ENCODE measurements around the gene DOCK10.

DOCK10 gene

GRCh38 chr2:224820283-224820991 lies 221.8 kb downstream of the DOCK10 start:
- TF ChIP-seq POLR2A (IDR thresholded peaks at IDR 0.05; ENCODE audit: low read length) (no peak), GATA1 (IDR thresholded peaks at IDR 0.05; ENCODE audit: low read depth, low read length) (no peak)
- DNase-seq = no peak

GRCh38 chr2:224819075-224819474 lies 223.2 kb downstream of the DOCK10 start:
- no peak for TF ChIP-seq POLR2A (IDR thresholded peaks at IDR 0.05; ENCODE audit: low read length)
- no peak for TF ChIP-seq GATA1 (IDR thresholded peaks at IDR 0.05; ENCODE audit: low read depth, low read length)
- DNase-seq = no peak

DNA sequence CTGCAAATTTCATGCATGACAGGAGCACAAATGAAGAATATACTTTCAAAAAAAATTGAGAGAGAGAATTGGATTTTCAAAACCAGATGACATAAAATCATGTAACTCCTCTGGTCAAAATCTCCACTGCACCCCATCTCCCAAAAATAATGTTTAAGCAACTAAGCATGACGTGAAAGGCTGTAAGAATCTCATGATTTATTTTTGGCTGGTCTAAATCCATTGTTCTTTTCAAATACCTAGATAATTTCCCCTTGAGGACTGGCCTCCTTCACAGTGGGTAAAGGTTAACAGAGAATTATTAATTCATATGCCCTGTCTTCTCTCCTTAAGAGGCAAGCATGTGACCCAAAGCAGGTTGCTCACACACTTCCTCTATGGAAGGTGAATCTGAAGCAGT lies 224.6 kb downstream of the DOCK10 start:
- TF ChIP-seq POLR2A (IDR thresholded peaks at IDR 0.05; ENCODE audit: low read length) (no peak), GATA1 (IDR thresholded peaks at IDR 0.05; ENCODE audit: low read depth, low read length) (no peak)
- DNase-seq = no peak

GRCh38 chr2:224816816-224817215 lies 225.5 kb downstream of the DOCK10 start:
- peak in 1 of 2 experiments; percentile 9 for DNase-seq
- TF ChIP-seq GATA1 (IDR thresholded peaks at IDR 0.05; ENCODE audit: low read depth, low read length) = no peak
- TF ChIP-seq POLR2A (IDR thresholded peaks at IDR 0.05; ENCODE audit: low read length) = no peak

GRCh38 chr2:224813578-224813977 lies 228.7 kb downstream of the DOCK10 start:
- DNase-seq = no peak
- no peak for TF ChIP-seq POLR2A (IDR thresholded peaks at IDR 0.05; ENCODE audit: low read length)
- no peak for TF ChIP-seq GATA1 (IDR thresholded peaks at IDR 0.05; ENCODE audit: low read depth, low read length)

GRCh38 chr2:224807153-224807964 lies 234.9 kb downstream of the DOCK10 start:
- TF ChIP-seq POLR2A (IDR thresholded peaks at IDR 0.05; ENCODE audit: low read length) (no peak), GATA1 (IDR thresholded peaks at IDR 0.05; ENCODE audit: low read depth, low read length) (no peak)
- DNase-seq = no peak

GRCh38 chr2:224803930-224804329 lies 238.3 kb downstream of the DOCK10 start:
- TF ChIP-seq GATA1 (IDR thresholded peaks at IDR 0.05; ENCODE audit: low read depth, low read length) = no peak
- no peak for TF ChIP-seq POLR2A (IDR thresholded peaks at IDR 0.05; ENCODE audit: low read length)
- no peak for DNase-seq

DNA sequence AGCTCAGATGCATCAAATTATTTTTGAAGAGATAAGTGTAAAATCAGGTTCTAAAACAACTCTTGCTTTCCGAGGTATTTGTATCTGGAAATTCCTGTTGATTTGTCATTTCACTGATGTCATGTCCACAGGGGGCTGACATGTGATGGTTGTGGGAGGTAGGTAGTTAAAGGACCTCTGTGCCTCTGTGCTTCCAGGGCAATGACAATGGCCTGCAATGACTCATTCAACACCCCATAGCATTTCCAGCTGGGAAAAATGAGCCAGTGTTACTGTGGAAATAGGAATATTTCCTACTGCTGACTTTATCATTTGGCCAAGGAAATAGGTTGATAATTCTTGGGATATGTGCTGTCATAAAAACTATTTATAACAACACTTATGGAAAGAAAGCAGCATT lies 239.9 kb downstream of the DOCK10 start:
- no peak for DNase-seq
- TF ChIP-seq GATA1 (IDR thresholded peaks at IDR 0.05; ENCODE audit: low read depth, low read length) (no peak), POLR2A (IDR thresholded peaks at IDR 0.05; ENCODE audit: low read length) (no peak)

DNA sequence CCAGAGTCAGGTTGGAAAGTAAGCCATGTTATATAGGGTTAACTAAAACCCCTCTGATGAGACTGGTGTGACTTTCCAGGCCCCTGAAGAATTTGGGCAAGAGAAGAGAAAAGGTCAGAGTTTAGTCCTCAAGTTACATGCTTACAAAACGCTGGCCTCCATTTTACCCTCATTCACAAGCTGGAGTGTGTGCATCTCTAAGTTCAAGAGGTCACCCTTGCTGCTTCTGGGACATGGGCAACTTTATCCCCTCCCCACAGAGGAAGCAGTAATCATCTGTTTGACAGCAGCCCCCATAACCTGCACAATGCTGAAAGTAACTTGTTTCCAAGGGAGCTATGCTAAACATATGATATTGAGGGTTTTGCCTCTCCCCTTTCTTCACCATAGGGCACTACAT lies 240.9 kb downstream of the DOCK10 start:
- no peak for TF ChIP-seq POLR2A (IDR thresholded peaks at IDR 0.05; ENCODE audit: low read length)
- no peak for TF ChIP-seq GATA1 (IDR thresholded peaks at IDR 0.05; ENCODE audit: low read depth, low read length)
- no peak for DNase-seq

DNA sequence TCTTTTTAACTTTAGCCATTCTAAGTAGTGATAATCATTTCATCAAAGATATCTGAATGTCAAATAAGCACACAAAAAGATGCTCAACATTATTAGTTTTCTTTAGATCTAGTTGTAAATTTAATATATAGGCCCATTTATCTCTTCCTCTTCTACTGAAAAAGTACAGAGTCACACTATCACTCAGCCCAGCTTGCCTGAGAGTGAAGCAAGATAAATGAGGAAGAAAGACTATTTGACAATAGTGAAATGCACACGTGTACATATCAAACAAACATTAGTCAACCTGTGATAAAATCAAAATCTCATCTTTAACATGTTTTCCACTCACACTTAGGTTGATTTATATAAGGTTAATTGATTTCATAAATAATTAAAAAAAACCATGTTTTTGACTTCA lies 242.6 kb downstream of the DOCK10 start:
- no peak for DNase-seq
- TF ChIP-seq POLR2A (IDR thresholded peaks at IDR 0.05; ENCODE audit: low read length) = no peak

DNA sequence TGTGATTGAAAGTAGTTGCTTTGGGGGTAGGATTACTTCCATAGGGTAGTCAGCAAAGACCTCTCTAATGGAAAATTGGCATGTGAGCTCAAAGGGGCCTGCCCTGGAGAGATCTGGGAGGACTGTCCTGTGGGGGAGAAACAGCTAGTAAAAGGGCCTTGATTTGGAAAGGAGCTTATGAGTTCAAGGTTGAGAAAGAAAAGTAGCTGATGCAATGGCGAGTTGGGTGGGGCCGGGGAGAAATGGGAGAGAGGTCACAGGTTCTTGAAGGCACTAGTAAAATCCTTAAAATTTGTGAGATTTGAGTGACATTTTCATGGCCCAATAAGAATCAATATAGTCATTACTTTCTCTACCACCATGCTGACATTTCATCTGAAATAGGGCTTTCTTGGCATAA lies 244.1 kb downstream of the DOCK10 start:
- TF ChIP-seq POLR2A (IDR thresholded peaks at IDR 0.05; ENCODE audit: low read length) (no peak), GATA1 (IDR thresholded peaks at IDR 0.05; ENCODE audit: low read depth, low read length) (no peak)
- peak in 1 of 2 experiments; percentile 6 for DNase-seq

- TF ChIP-seq POLR2A (IDR thresholded peaks at IDR 0.05; ENCODE audit: low read length) (no peak), GATA1 (IDR thresholded peaks at IDR 0.05; ENCODE audit: low read depth, low read length) (no peak)
- no peak for DNase-seq
Measured at GRCh38 chr2:224796695-224797305, 245.5 kb downstream of the DOCK10 start.

DNA sequence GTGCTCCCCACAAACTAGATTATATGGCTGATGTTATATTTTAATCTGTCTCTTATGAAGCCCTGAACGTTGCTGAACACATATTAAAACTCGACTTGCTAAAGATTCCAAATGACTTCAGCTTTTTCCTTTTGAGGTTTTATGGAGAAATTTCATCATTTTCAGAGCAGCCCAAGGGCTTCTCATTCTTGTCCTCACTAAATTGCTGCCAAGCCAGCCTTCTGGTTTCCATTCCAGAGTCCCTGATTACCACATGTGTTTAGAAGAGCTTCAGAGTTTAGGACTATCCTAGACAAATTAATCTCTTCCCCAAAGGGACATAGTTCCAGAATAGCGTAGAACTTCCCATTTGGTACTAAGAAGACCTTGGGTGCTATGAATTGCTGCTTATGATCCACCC lies 248.3 kb downstream of the DOCK10 start:
- TF ChIP-seq GATA1 (IDR thresholded peaks at IDR 0.05; ENCODE audit: low read depth, low read length) (no peak), POLR2A (IDR thresholded peaks at IDR 0.05; ENCODE audit: low read length) (no peak)
- no peak for DNase-seq

DNA sequence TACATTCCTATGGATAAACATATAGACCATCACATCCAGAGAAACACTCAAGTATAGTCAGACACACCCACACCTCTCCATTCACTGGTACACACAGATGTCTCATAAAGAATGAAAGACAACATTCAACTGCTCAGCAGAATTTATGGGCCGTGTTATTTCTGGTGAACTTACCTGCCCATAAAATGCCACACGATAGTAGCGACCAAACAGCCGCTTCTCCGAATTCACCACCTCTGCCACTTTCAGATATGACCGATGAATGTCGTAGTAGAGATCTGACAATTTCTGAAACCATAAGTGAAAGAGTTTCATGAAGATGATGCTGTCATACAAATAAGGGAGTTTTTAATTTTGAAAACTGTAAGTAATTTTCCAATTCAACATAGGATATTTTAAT lies 255.4 kb downstream of the DOCK10 start:
- no peak for DNase-seq
- no peak for TF ChIP-seq POLR2A (IDR thresholded peaks at IDR 0.05; ENCODE audit: low read length)
- TF ChIP-seq GATA1 (IDR thresholded peaks at IDR 0.05; ENCODE audit: low read depth, low read length) = no peak

Measured in erythroblast (primary cell).